ENCODE data around the gene RALGAPA1. TPM values are rescaled to one million over a fixed set of nuclear protein-coding genes. Genes with fewer than 3 reads are reported as not detected.

RALGAPA1 gene
- total and polyA plus RNA-seq, 8 donors, result 16.0 to 35.4 (median 28.1) TPM

DNA sequence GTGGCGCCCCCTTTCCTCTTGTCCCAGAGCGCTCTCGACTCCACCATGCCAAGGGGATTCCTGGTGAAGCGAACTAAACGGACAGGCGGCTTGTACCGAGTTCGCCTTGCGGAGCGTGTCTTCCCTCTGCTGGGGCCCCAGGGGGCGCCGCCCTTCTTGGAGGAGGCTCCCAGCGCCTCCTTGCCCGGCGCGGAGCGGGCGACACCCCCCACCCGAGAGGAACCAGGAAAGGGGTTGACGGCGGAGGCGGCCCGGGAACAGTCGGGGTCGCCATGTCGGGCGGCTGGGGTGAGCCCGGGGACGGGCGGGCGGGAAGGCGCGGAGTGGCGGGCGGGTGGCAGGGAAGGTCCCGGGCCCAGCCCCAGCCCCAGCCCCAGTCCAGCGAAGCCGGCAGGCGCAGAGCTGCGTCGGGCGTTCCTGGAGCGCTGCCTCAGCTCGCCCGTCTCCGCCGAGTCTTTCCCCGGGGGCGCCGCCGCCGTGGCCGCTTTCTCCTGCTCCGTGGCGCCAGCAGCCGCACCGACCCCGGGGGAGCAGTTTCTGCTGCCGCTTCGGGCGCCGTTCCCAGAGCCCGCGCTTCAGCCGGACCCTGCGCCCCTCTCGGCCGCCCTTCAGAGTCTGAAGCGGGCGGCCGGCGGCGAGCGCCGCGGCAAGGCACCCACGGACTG lies 274.8 kb downstream of the RALGAPA1 start:
- TF ChIP-seq, protein P1, sequence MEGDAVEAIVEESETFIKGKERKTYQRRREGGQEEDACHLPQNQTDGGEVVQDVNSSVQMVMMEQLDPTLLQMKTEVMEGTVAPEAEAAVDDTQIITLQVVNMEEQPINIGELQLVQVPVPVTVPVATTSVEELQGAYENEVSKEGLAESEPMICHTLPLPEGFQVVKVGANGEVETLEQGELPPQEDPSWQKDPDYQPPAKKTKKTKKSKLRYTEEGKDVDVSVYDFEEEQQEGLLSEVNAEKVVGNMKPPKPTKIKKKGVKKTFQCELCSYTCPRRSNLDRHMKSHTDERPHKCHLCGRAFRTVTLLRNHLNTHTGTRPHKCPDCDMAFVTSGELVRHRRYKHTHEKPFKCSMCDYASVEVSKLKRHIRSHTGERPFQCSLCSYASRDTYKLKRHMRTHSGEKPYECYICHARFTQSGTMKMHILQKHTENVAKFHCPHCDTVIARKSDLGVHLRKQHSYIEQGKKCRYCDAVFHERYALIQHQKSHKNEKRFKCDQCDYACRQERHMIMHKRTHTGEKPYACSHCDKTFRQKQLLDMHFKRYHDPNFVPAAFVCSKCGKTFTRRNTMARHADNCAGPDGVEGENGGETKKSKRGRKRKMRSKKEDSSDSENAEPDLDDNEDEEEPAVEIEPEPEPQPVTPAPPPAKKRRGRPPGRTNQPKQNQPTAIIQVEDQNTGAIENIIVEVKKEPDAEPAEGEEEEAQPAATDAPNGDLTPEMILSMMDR (IDR thresholded peaks at IDR 0.05), result no peak
- ATAC-seq (peak; percentile 5 to 42 (median 30)), FAIRE-seq (no peak), DNase-seq (peak in 3 of 6 donors; percentile 17 to 79 (median 64))
- Histone ChIP-seq H3K27ac (no peak overlapping the region), H3K9me3 (no peaks in the 10 kb centered on the region), H3K27me3 (peaks cover 0 to 41% (median 3%) of the 10 kb centered on the region in 4 donors), H3K36me3 (no peaks in the 10 kb centered on the region), H3K4me3 (peak overlapping the region; percentile 31 to 65 (median 44)), H3K4me1 (peaks cover 0 to 12% (median 11%) of the 10 kb centered on the region in 3 donors)
- intact Hi-C loops (cut with DNase I), result no loop called here
- 4% methylated on average over 37 to 77 of the region's 77 CpGs for WGBS, 2 donors

DNA sequence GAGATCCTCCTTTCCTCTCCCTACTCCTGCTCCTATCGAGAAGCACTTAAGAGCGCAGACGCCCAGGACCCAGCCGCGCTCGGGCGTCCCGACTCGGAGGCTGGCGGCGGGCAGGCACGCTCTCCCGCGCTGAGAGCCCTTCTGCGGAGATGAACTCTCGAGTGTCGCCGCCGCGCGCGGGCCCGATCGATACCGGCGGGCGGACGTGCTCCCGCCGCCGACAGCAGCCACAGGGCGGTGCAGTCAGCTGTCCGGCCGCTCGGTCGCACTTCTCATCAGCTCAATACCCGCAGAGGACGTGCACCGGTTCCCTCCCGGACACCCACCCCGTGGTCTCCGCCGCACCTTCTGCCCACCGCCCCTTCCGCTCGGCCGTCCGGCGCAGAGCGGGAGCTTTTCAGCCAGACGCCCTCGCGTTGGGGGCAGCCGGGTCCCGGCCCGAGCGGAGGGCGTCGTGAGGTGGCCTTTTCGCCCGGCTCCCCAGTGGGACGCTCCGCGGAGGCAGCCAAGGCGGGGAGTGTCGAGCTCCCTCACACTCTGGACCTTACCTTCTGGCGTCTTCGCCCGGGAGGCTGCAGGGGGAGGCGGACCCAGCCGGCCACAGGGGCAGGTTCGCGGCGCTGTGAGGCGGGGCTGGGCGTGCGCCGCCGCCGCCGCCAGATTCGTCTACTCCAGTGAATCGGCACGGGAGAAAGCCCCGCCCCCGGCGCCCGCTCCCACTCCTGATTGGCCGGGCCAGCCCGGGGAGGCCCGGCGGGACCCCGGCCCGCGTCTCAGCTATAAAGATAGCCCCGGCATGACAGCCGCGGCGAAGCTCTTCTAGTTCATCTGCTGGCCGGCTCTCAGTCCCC lies 275.5 kb downstream of the RALGAPA1 start, which contains the start of gene INSM2:
TSS of gene INSM2 (plus strand) at position 808 of the 851 bp plus-strand sequence. CDS start 89 bp downstream, outside the sequence.
- H3K4me1 ChIP-seq, result peaks cover 0 to 12% (median 11%) of the 10 kb centered on the region in 3 donors
- intact Hi-C loops (cut with DNase I), result no loop called here

GRCh38 chr14:35532783-35533356 lies 276.2 kb downstream of the RALGAPA1 start:
- WGBS, 2 donors, result 9% methylated on average over 6 of the region's 6 CpGs
- H3K27ac ChIP-seq, result no peak overlapping the region
- H3K27me3 ChIP-seq, result peaks cover 0 to 41% (median 3%) of the 10 kb centered on the region in 4 donors
- FAIRE-seq, result no peak
- no peak for ATAC-seq
- TF ChIP-seq, protein P1 (IDR thresholded peaks at IDR 0.05), result no peak
- H3K36me3 ChIP-seq, result no peaks in the 10 kb centered on the region
- peaks cover 0 to 12% (median 11%) of the 10 kb centered on the region in 3 donors for H3K4me1 ChIP-seq
- intact Hi-C loops (cut with DNase I), result no loop called here
- H3K9me3 ChIP-seq, result no peaks in the 10 kb centered on the region
- DNase-seq, result no peak
- peak overlapping the region in 3 of 4 donors; percentile 43 to 65 (median 45) for H3K4me3 ChIP-seq

More for the DNA sequence above, 275.5 kb downstream of the RALGAPA1 start, which contains the start of gene INSM2:
- WGBS, 2 donors, result 1% methylated on average over 87 to 100 of the region's 100 CpGs
- H3K4me3 ChIP-seq, result peak within 1 kb of the TSS; percentile 31 to 65 (median 44)
- no peak within 1 kb of the TSS for H3K27ac ChIP-seq
- TF ChIP-seq, protein P1 (IDR thresholded peaks at IDR 0.05), result no peak
- H3K27me3 ChIP-seq, result peaks cover 0 to 41% (median 3%) of the 10 kb centered on the region in 4 donors
- FAIRE-seq (no peak), DNase-seq (peak; percentile 40 to 89 (median 58)), ATAC-seq (peak; percentile 75 to 92 (median 83))
- no peaks in the 10 kb centered on the region for H3K9me3 ChIP-seq
- no peaks in the 10 kb centered on the region for H3K36me3 ChIP-seq

GRCh38 chr14:35531960-35532747 lies 276.9 kb downstream of the RALGAPA1 start:
- intact Hi-C loops (cut with DNase I), result no loop called here
- H3K4me1 ChIP-seq, result peaks cover 0 to 12% (median 11%) of the 10 kb centered on the region in 3 donors
- TF ChIP-seq, protein P1 (IDR thresholded peaks at IDR 0.05), result no peak
- no peaks in the 10 kb centered on the region for H3K36me3 ChIP-seq
- no peak for DNase-seq
- no peaks in the 10 kb centered on the region for H3K9me3 ChIP-seq
- no peak for FAIRE-seq
- no peak for ATAC-seq
- H3K4me3 ChIP-seq, result no peak overlapping the region
- 70 to 72% methylated on average over 1 of the region's 1 CpG for WGBS, 2 donors
- peaks cover 0 to 41% (median 3%) of the 10 kb centered on the region in 4 donors for H3K27me3 ChIP-seq
- H3K27ac ChIP-seq, result no peak overlapping the region

Measured in pancreas (tissue), 10 donors.